Nephron progenitor cell (in vitro differentiated cells): Measurements from ENCODE around the gene ZNF774.

Source experiments
- DNase-seq: peaks from one replicate; pipeline ENCODE4 v3.0.0; 2021
- H3K27ac Mint-ChIP-seq: 2 replicates; pipeline ENCODE4 v1.8.0; 2021; ENCODE audit warnings: mild to moderate bottlenecking, moderate library complexity, mixed read lengths
- H3K27me3 Mint-ChIP-seq: 2 replicates; pipeline ENCODE4 v1.8.0; 2021; ENCODE audit warnings: mild to moderate bottlenecking, low read depth, mixed read lengths; ENCODE audit not compliant: poor library complexity
- H3K36me3 Mint-ChIP-seq: 2 replicates; pipeline ENCODE4 v1.8.0; 2021; ENCODE audit warnings: low read depth, mixed read lengths
- H3K4me1 Mint-ChIP-seq: 2 replicates; pipeline ENCODE4 v1.8.0; 2021; ENCODE audit warnings: mixed read lengths
- H3K4me3 Mint-ChIP-seq: 2 replicates; pipeline ENCODE4 v1.8.0; 2021; ENCODE audit warnings: mild to moderate bottlenecking, moderate library complexity, mixed read lengths
- H3K9me3 Mint-ChIP-seq: 2 replicates; pipeline ENCODE4 v1.8.0; 2021; ENCODE audit warnings: mild to moderate bottlenecking, moderate library complexity, mixed read lengths
- CTCF ChIP-seq: fragments of 200-600 bp; sonication (generic); IDR thresholded peaks from 2 replicates; pipeline ENCODE4 v1.5.0; 2021; ENCODE audit warnings: antibody characterized with exemption

The ZNF774 gene

GRCh38 chr15:90382320-90382719 is 30.2 kb downstream of the ZNF774 start:
- Mint-ChIP-seq H3K9me3 (peaks cover 21% of the 10 kb centered on the region), H3K36me3 (no peaks in the 10 kb centered on the region), H3K4me3 (no peak overlapping the region), H3K27me3 (peaks cover 11% of the 10 kb centered on the region), H3K27ac (no peak overlapping the region), H3K4me1 (peaks cover 3% of the 10 kb centered on the region)
- no peak for DNase-seq
- TF ChIP-seq CTCF: no peak

DNA sequence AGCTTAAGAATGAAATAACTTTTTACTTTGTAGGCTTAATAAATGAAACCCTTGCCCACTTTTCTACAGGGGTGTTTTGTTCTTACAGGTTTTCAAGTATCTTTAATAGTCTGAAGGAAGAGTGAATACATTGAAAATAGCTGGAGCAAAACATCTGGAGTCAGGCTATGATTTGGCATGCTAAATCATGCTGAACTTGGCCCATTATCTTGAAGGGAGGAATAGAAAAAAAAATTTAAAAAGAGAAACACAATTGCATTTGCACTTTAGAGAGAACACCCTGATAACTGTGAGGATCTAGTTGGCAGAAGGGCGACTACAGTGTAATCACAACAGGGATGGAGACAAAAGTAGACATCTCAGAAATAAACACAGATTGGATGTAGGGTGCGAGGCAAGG is 34.1 kb downstream of the ZNF774 start:
- H3K4me1 Mint-ChIP-seq: peaks cover 24% of the 10 kb centered on the region
- H3K9me3 Mint-ChIP-seq: no peaks in the 10 kb centered on the region
- no peak for TF ChIP-seq CTCF
- H3K27ac Mint-ChIP-seq: no peak overlapping the region
- H3K4me3 Mint-ChIP-seq: peak overlapping the region; percentile 31
- H3K36me3 Mint-ChIP-seq: peaks cover 8% of the 10 kb centered on the region
- no peak for DNase-seq
- peaks cover 5% of the 10 kb centered on the region for H3K27me3 Mint-ChIP-seq

DNA sequence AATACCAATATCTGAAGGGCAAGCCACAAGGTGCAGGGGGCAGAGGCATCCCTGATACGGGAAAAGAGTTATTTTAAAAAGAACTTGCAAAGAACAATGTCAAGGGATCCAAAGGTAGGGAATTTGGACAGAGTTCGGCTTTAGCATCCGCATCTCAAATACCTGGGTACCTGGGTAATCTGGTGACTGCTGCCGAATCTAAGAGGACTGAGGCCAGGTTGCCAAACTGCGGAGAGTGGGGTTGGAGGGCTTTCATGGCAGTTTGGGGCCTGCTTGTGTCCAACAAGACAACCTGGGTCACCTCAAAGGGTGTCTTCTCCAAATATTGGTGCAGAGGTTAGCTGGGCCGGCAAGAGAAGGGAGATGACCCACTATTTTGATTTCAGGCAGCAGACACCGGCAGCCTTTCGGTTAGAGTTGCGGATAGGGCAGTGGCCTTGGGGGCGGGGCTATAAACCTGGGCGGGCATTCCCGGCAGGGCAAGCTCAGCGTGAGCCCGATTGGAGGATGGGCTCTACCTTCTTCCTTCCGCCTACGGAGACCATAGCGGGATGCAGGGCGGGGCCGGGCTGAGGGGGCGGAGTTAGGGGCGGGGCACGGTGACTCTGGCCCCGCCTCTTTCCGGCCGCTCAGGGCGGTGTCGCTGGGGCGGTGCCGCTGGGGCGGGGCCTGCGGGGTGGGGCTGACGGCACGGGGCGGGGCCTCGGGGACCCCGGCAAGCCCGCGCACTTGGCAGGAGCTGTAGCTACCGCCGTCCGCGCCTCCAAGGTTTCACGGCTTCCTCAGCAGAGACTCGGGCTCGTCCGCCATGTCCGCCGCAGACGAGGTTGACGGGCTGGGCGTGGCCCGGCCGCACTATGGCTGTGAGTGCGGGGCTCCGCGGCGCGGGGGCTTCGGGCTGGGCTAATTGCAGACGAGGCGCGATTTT is 35.7 kb downstream of the ZNF774 start, which contains the start of gene IQGAP1:
IQGAP1 (plus strand) TSS at position 709 of the 928 bp plus-strand sequence; CDS start at position 809, 100 bp downstream.
- Mint-ChIP-seq H3K4me1 (peaks cover 37% of the 10 kb centered on the region), H3K36me3 (peaks cover 18% of the 10 kb centered on the region), H3K4me3 (peak within 1 kb of the TSS; percentile 85), H3K9me3 (no peaks in the 10 kb centered on the region), H3K27ac (no peak within 1 kb of the TSS), H3K27me3 (peaks cover 5% of the 10 kb centered on the region)
- peak; percentile 98 for DNase-seq
- TF ChIP-seq CTCF: no peak

DNA sequence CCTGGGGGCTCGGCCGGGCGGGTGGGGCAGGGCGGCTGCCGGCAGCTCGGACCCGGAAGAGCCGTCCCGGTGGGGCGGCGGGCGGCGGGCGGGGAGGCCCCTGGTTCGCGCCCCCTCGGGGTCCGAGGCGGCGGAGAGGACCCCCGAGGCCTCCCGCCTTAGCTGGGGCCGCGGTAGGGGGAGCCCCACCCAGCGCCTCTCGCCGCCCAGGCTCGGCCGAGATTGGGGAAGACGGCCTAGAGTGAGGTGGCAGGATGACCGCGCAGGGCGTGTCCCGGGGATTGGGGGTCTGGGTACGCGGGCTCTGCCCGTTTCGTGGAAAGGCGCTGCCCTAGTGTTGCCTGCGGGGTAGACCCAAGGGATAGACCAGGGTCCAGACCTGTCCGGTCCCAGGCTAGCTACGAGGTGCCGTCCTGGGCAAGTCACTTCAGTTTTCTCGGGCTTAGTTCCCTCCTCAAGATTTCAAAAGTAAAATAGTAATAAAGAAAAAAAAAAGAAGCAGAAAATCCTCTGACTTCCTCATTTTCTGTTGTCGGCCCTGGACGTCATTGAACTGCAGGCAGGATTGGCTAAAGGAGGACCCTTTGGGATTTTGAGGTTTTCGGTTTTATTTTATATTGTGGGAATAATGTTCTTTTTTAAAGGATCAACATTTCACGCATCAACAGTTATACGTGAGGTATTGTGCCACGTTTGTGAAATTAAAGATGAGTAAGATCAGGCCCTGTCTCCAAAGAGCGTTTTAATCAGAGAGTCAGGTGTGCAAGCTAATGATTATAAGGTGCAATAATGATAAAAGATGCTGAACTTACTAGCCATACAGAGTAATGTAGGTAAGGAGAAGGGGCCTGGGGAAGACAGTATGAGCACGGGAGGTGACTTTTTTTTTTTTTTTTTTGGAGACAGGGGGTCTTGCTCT is 36.6 kb downstream of the ZNF774 start:
- peaks cover 37% of the 10 kb centered on the region for H3K4me1 Mint-ChIP-seq
- peaks cover 5% of the 10 kb centered on the region for H3K27me3 Mint-ChIP-seq
- peaks cover 18% of the 10 kb centered on the region for H3K36me3 Mint-ChIP-seq
- no peak for TF ChIP-seq CTCF
- H3K27ac Mint-ChIP-seq: no peak overlapping the region
- peak overlapping the region; percentile 85 for H3K4me3 Mint-ChIP-seq
- no peaks in the 10 kb centered on the region for H3K9me3 Mint-ChIP-seq
- DNase-seq: peak; percentile 60

DNA sequence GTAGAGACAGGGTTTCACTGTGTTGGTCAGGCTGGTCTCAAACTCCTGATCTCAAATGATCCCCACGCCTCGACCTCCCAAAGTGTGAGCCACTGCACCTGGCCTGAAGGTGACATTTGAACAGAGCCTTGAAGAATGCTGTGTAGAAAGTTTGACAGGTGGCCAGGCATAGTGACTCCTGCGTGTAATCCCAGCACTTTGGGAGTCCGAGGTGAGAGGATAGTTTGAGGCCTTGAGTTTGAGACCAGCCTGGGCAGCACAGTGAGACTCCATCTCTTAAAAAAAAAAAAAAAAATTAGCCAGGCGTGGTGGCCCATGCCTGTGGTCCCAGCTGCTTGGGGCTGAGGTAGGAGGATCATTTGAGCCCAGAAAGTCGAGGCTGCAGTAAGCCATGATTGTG is 37.4 kb downstream of the ZNF774 start:
- peaks cover 39% of the 10 kb centered on the region for H3K4me1 Mint-ChIP-seq

More for the DNA sequence above, 37.4 kb downstream of the ZNF774 start:
- Mint-ChIP-seq H3K9me3 (no peaks in the 10 kb centered on the region), H3K27me3 (peaks cover 5% of the 10 kb centered on the region), H3K4me3 (peak overlapping the region; percentile 82), H3K36me3 (peaks cover 21% of the 10 kb centered on the region), H3K27ac (no peak overlapping the region)
- DNase-seq: no peak
- TF ChIP-seq CTCF: no peak
